ENCODE results near the gene EIF2S2.

EIF2S2 gene

DNA sequence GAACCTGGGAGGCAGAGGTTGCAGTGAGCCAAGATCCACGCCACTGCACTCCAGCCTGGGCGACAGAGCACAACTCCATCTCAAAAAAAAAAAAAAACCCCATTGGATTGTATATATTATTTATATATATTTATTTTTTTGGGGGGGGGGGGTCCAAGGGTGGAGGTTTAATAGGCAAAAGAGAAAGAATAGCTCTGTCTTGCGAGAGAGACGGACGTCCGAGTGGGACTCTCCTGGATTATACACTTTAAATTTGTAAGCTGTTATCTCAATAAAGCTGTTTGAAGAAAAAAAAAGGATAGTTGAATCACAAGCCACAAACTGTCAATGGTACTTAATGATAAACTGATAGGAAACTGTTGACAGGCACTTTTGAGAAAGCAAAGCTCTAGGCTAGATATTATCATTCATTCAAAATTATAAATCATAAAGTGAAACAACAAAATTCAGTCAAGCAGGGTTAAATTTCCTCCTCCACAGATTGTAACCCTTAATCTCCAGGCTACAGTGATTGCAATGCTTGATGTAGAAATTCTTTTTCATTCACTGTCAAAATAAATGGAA lies 20.3 kb downstream of the EIF2S2 start:
- H3K36me3 ChIP-seq (ENCODE audit: low read length): peaks cover 69% of the 10 kb centered on the region; the same call in 1 of the 2 replicates
- no peak overlapping the region for H3K27ac ChIP-seq (ENCODE audit: low read depth, low read length)
- no peak overlapping the region for H3K9ac ChIP-seq (ENCODE audit: low read length)
- no peaks in the 10 kb centered on the region for H3K27me3 ChIP-seq (ENCODE audit: low read length)
- H4K20me1 ChIP-seq (ENCODE audit: low read depth, low read length): peaks cover 11% of the 10 kb centered on the region
- no peaks in the 10 kb centered on the region for H3K9me2 ChIP-seq (replicated peaks; ENCODE audit: insufficient read depth, low read length)
- no peaks in the 10 kb centered on the region for H3K9me3 ChIP-seq (ENCODE audit: insufficient read depth, low read length)
- TF ChIP-seq EZH2phosphoT487 (conservative IDR thresholded peaks at IDR 0.05; ENCODE audit: low read length): no peak
- TF ChIP-seq, protein P1, sequence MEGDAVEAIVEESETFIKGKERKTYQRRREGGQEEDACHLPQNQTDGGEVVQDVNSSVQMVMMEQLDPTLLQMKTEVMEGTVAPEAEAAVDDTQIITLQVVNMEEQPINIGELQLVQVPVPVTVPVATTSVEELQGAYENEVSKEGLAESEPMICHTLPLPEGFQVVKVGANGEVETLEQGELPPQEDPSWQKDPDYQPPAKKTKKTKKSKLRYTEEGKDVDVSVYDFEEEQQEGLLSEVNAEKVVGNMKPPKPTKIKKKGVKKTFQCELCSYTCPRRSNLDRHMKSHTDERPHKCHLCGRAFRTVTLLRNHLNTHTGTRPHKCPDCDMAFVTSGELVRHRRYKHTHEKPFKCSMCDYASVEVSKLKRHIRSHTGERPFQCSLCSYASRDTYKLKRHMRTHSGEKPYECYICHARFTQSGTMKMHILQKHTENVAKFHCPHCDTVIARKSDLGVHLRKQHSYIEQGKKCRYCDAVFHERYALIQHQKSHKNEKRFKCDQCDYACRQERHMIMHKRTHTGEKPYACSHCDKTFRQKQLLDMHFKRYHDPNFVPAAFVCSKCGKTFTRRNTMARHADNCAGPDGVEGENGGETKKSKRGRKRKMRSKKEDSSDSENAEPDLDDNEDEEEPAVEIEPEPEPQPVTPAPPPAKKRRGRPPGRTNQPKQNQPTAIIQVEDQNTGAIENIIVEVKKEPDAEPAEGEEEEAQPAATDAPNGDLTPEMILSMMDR (IDR thresholded peaks at IDR 0.05; ENCODE audit: insufficient read depth, low read length, poor library complexity, severe bottlenecking): no peak
- peaks cover 76% of the 10 kb centered on the region for H3F3A ChIP-seq (ENCODE audit: insufficient read depth)
- no peak overlapping the region for H3K4me3 ChIP-seq (ENCODE audit: insufficient read depth, low read length, poor library complexity, severe bottlenecking)
- no peaks in the 10 kb centered on the region for H3K79me2 ChIP-seq (ENCODE audit: insufficient read depth, low read length)
- no peak overlapping the region for H2AFZ ChIP-seq (ENCODE audit: low read depth, low read length, severe bottlenecking)
- no peak overlapping the region for H3K4me2 ChIP-seq (ENCODE audit: low read depth, low read length, poor library complexity, severe bottlenecking)

DNA sequence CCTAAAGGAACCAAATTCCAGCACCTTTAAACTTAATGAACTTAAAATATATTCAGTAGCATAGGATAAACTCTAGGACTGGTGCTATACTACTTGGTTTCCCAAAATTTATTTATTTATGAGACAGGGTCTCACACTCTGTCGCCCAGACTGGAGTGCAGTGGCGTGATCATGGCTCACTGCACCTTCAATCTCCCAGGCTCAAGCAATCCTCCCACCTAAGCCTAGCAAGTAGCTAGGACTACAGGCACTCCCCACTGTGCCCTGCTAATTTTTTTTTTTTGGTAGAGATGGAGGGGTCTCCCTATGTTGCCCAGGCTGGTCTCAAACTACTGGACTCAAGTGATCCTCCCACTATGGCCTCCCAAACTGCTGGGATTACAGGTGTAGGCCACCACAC lies 21.4 kb downstream of the EIF2S2 start:
- Histone ChIP-seq H3K9me2 (replicated peaks; ENCODE audit: insufficient read depth, low read length) (no peaks in the 10 kb centered on the region), H3K36me3 (ENCODE audit: low read length) (peaks cover 64% of the 10 kb centered on the region; the same call in 1 of the 2 replicates), H3K4me3 (ENCODE audit: insufficient read depth, low read length, poor library complexity, severe bottlenecking) (no peak overlapping the region), H3K79me2 (ENCODE audit: insufficient read depth, low read length) (no peaks in the 10 kb centered on the region), H3K27me3 (ENCODE audit: low read length) (no peaks in the 10 kb centered on the region), H4K20me1 (ENCODE audit: low read depth, low read length) (peaks cover 15% of the 10 kb centered on the region), H2AFZ (ENCODE audit: low read depth, low read length, severe bottlenecking) (no peak overlapping the region), H3K9ac (ENCODE audit: low read length) (no peak overlapping the region), H3K9me3 (ENCODE audit: insufficient read depth, low read length) (no peaks in the 10 kb centered on the region), H3K27ac (ENCODE audit: low read depth, low read length) (no peak overlapping the region), H3K4me2 (ENCODE audit: low read depth, low read length, poor library complexity, severe bottlenecking) (no peak overlapping the region), H3F3A (ENCODE audit: insufficient read depth) (peaks cover 81% of the 10 kb centered on the region)
- no peak for TF ChIP-seq EZH2phosphoT487 (conservative IDR thresholded peaks at IDR 0.05; ENCODE audit: low read length)

DNA sequence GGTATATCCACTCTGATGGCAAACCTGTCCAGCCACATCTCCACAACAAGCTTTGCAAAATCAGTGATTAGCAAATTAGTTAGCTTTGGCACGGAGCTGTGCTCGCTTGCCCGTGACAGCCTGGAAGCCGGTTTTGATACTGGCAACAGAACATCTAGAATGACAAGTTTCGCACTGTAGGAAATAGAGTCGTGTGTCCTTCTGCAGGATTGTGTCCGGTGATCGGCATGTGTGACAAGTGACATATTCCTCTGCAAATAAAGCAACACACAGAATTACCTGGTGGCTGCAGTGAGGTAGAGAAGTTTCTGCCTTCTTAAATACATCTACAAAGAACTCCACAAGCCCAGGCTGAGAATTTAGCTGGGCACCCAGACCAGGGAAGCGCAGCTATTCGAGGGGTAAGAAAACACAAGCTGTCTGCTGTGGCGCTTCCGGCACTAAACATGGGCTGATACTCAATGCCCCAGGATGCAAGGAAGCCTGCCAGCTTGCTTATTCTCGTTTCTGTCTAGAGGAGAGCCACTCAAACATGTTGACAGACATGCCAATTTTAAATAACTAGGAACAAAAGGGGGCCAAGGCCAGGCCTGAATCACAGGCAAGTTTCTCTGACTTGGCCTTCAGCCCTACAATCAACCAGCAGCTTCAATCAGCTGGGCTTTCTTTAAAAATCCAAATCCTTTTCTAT lies 22.2 kb downstream of the EIF2S2 start:
- Histone ChIP-seq H3K9me3 (ENCODE audit: insufficient read depth, low read length) (no peaks in the 10 kb centered on the region), H4K20me1 (ENCODE audit: low read depth, low read length) (peaks cover 15% of the 10 kb centered on the region), H3K36me3 (ENCODE audit: low read length) (peaks cover 57% of the 10 kb centered on the region; the same call in 1 of the 2 replicates), H3K27me3 (ENCODE audit: low read length) (no peaks in the 10 kb centered on the region), H3K9ac (ENCODE audit: low read length) (no peak overlapping the region), H3K9me2 (replicated peaks; ENCODE audit: insufficient read depth, low read length) (no peaks in the 10 kb centered on the region), H3K79me2 (ENCODE audit: insufficient read depth, low read length) (no peaks in the 10 kb centered on the region), H2AFZ (ENCODE audit: low read depth, low read length, severe bottlenecking) (no peak overlapping the region), H3K4me3 (ENCODE audit: insufficient read depth, low read length, poor library complexity, severe bottlenecking) (no peak overlapping the region), H3K27ac (ENCODE audit: low read depth, low read length) (no peak overlapping the region), H3K4me2 (ENCODE audit: low read depth, low read length, poor library complexity, severe bottlenecking) (no peak overlapping the region), H3F3A (ENCODE audit: insufficient read depth) (peaks cover 76% of the 10 kb centered on the region)
- TF ChIP-seq, protein P1 (IDR thresholded peaks at IDR 0.05; ENCODE audit: insufficient read depth, low read length, poor library complexity, severe bottlenecking): no peak
- TF ChIP-seq EZH2phosphoT487 (conservative IDR thresholded peaks at IDR 0.05; ENCODE audit: low read length): no peak

DNA sequence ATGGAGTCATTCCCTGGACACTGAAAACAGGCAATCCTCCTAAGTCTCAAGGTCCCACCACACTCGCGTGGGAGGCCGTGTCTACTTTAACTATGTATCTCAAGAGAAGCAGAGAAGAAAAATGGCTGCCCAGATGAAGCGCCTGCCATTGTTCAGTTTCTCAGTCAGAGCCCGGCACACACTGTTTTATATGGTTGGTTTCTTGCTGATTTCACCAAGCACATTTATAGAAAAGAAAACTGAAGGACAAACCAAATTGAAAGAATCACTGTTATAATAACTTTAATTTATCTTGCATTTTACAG lies 22.9 kb downstream of the EIF2S2 start:
- peaks cover 50% of the 10 kb centered on the region; the same call in 1 of the 2 replicates for H3K36me3 ChIP-seq (ENCODE audit: low read length)

More for the DNA sequence above, 22.9 kb downstream of the EIF2S2 start:
- Histone ChIP-seq H3K4me3 (ENCODE audit: insufficient read depth, low read length, poor library complexity, severe bottlenecking) (no peak overlapping the region), H2AFZ (ENCODE audit: low read depth, low read length, severe bottlenecking) (no peak overlapping the region), H4K20me1 (ENCODE audit: low read depth, low read length) (peaks cover 9% of the 10 kb centered on the region), H3K9me3 (ENCODE audit: insufficient read depth, low read length) (no peaks in the 10 kb centered on the region), H3K9ac (ENCODE audit: low read length) (no peak overlapping the region), H3K27ac (ENCODE audit: low read depth, low read length) (no peak overlapping the region), H3F3A (ENCODE audit: insufficient read depth) (peaks cover 73% of the 10 kb centered on the region), H3K79me2 (ENCODE audit: insufficient read depth, low read length) (no peaks in the 10 kb centered on the region), H3K4me2 (ENCODE audit: low read depth, low read length, poor library complexity, severe bottlenecking) (no peak overlapping the region), H3K27me3 (ENCODE audit: low read length) (no peaks in the 10 kb centered on the region), H3K9me2 (replicated peaks; ENCODE audit: insufficient read depth, low read length) (no peaks in the 10 kb centered on the region)
- TF ChIP-seq, protein P1 (IDR thresholded peaks at IDR 0.05; ENCODE audit: insufficient read depth, low read length, poor library complexity, severe bottlenecking): no peak
- no peak for TF ChIP-seq EZH2phosphoT487 (conservative IDR thresholded peaks at IDR 0.05; ENCODE audit: low read length)

Measured in SU-DHL-6 (cell line).